ENCODE measurements around the gene METTL27.
"Not testable (repeated sequence)": the region's sequence is repeated elsewhere in the genome, so short reads cannot be mapped to it uniquely, and the experiment has no call there.

METTL27 gene

DNA sequence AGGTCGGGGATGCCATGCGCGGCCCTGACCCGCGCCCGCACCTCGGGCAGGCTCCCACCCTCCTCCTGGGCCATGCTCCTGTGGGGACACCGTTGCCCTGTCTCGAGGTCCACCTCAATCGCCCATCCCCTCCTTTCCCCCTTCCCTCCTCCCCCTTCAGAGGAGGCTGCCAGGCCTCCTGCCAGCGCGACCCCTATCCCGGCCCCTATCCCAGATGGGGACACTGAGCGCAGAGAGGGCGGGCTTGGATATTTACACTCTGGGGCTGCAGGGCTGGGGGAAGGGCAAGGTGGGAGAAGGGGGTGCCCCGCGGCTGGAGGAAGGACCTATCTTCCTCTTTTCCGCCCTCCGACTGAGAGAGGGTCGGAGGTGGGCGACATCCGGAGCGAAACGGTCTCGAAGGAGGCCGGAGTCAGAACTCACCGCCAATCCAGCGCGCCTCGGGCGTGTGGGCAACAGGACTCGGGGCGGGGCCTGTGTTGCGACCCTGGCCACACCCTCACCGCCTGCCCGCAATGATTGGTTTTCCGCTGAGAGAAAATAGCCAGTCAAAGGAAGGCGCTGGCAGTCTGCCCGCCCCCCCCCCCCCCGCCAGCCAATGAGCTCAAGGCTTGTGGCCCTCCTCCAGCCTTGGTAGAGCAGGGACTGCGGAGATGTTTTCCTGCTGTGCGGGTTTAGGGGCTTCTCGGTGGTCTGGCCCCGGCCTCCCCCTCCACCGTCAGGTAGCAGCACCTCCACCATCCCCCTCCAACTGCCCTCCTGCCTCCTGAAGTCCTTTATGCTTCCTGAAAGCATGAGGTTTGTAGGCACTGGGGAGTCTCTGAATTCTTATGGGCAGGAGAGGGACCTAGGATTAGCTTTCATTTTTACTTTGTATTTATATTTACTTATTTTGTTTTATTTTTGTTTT lies at the start of gene METTL27:
METTL27 (minus strand) TSS at position 450 of the 910 bp plus-strand sequence; CDS start at position 74, 376 bp downstream.
- DNase-seq: peak; percentile 94

- no peak for DNase-seq
Measured at GRCh38 chr7:73891178-73891885, 49.0 kb upstream of the METTL27 start.

- DNase-seq: no peak
Measured at GRCh38 chr7:73890555-73891147, 48.3 kb upstream of the METTL27 start.

- DNase-seq: no peak
Measured at GRCh38 chr7:73888959-73889358, 46.6 kb upstream of the METTL27 start.

DNA sequence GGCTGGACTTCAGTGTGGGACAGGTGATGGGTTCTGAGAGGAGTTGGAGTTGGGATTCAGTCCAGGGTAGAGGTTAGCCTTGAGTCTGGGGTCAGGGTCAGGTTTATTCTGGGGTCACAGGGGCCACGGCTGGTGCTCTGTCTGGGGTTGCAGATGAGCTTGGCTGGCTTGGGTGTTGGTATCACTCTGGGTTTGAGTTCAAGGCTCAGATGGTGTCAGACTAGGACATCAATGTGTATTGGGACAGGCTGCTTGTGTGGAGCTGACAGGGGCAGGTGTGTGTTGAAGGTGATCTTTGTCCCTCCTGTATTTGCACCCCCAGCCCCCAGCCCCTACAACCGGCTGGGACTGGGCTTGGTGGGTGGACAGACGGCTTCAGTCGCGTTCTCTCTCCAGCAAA lies 45.4 kb upstream of the METTL27 start:
- no peak for DNase-seq

DNA sequence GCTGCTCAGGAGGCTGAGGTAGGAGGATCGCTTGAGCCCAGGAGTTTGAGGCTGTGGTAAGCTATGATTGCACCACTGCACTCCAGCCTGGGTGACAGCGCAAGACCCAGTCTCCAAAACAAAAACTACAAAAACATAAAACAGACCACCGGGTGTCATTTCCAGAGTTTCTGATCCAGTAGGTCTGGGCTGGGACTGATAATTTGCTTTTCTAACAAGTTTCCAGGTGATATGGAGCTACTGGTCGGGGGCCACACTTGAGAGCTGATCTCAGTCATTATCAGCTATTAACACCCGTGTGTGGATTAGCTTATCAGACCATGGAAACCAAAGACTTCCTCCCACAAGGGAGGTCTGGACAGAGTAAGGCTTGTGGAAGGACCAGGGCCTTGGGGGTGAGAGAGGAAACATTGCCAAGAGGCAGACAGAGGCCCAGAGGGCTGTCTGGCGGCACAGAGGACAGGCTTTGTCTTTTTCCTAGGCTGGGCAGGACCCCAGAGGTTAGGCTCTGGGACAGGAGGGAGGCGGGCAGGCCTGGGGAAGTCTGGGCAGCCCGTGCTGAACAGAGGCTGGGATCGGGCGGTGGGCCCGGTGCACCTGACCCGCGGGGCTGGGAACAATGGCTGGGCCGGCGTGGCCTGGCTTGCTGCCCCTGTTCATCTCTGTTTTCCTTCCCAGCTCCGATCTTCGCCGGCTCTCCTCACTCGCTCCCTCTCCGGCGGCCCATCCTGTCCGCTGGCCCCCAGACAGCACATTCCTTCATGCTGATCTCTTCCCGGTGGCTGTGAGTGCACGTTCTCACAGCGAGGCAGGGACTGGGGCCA lies 43.9 kb upstream of the METTL27 start:
- DNase-seq: no peak

GRCh38 chr7:73885433-73885974 lies 43.2 kb upstream of the METTL27 start:
- DNase-seq: no peak

DNA sequence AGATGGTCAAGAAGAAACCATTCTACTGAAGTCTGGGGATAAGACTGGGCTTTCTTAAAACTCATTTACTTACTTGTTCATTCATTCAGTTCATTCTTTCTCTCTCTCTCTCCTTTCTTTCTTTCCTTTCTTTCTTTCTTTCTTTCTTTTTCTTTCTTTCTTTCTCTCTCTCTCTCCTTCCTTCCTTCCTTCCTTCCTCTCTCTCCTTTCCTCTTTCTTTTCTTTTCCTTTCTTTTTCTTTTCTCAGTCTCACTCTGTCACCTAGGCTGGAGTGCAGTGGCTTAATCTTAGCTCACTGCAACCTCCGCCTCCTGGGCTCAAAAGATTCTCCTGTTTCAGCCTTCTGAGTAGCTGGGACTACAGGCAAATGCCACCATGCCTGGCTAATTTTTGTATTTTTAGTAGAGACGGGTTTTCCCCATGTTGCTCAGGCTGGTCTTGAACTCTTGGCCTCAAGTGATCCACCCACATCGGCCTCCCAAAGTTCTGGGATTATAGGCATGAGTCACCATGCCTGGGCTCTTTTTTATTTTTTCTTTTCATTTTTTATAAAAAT lies 42.6 kb upstream of the METTL27 start:
- not testable (repeated sequence) for DNase-seq

DNA sequence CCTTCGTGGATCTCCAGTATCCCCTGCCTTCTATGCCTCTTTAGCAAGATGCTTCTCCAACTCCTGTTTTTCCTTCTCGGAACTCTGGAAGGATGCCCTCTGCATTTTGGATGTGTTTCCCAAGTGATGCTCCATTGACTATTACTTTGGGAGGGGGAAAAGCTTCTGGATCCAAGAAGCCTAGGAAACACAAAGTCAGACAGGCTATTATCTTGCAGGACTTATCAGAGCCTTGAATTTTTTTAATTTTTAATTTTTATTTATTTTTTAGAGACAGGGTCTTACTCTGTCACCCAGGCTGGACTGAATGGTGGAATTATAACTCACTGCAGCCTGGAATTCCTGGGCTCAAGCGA lies 39.7 kb upstream of the METTL27 start:
- DNase-seq: no peak

DNA sequence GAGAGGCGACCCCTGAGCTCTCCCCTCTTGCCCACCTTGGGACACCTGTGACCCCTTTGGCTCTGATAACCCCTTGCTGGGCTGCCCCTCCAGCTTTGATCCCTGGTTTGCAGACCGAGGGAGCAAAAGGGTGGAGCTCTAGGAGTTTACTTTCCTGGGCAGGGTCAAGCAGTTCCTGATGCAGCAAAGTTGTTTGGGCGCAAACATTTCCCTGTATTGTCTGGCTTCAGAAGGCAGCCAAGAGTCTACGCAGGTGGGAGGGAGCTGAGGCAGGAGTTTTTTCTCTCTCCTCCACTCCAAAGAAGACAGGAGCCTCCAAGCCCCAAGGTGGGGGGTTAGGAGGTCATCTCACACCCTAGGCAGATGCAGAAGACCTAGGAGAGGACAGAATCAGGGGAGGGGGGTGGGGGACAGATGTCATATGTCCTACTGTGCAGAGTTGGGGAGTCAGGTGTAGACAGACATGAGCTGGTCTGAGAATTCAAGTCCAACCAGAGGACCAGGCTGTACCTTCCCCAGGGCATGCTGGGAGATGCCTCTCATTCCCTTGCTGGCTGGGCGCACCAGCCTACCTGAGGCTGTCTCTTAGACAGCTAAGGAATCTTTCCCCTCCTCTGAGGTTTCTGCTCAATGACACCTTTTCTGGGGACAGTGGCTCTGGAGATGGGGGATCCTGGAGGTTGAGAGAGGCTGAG lies 39.2 kb upstream of the METTL27 start:
- DNase-seq: no peak

GRCh38 chr7:73880755-73881328 lies 38.5 kb upstream of the METTL27 start:
- no peak for DNase-seq

GRCh38 chr7:73879977-73880681 lies 37.8 kb upstream of the METTL27 start:
- no peak for DNase-seq

- DNase-seq: no peak
Measured at GRCh38 chr7:73876973-73877372, 34.7 kb upstream of the METTL27 start.

DNA sequence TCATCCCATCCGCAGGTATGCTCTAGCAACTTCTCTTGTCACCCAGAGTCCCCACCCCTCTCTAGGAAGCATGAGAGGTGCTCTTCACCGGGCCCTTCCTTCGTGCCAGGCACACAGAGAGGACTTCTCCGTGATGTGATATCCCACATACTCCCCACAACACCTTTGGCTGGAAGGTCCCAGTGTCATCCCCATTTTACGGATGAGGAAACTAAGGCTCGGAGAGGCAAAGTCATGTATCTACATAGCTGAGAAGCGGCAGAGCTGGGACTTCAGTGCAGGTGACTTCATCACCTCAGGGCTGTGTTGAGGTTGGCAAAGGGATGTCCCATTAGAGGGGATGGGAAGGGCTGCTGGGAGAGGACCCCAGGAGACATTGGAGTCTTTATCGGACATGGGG lies 34.0 kb upstream of the METTL27 start:
- DNase-seq: no peak

DNA sequence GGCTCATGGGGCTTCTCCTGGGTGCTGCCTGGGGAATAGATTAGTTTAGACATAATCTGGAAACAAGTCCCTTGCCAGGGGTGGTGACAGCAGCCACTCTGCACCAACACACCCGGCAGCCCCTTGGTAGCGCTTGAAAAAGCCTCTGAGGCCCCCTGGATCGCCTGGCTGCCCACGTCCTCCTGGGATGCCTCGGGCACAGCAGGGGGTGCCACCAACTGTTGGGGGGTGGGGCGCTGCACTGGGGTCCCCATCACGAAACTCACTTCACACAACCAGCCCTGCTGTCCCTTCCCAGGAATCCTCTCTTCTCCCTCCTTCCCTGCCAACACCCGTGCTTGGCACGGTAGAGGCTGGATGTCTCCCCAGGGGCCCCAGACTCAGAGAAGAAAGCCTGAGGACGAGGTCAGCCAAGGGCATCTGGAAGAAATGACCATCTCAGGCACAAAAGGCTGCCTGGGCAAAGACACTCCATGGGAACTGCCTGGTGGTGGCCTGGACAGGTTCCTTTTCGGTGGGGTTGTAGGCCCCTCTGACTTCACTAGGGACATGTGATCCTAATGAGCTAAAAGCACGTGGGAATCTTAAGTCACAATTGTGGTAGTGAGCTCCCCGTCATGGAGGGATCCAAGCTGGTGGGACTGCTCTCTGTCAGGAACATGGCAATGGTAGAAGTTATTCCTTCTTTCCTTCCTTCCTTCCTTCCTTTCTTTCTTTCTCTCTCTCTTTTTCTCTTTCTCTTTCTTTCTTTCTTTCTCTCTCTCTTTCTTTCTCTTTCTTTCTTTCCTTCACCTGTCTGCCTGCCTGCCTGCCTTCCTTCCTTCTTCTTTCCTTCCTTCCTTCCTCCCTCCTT lies 30.0 kb upstream of the METTL27 start:
- no peak for DNase-seq

DNA sequence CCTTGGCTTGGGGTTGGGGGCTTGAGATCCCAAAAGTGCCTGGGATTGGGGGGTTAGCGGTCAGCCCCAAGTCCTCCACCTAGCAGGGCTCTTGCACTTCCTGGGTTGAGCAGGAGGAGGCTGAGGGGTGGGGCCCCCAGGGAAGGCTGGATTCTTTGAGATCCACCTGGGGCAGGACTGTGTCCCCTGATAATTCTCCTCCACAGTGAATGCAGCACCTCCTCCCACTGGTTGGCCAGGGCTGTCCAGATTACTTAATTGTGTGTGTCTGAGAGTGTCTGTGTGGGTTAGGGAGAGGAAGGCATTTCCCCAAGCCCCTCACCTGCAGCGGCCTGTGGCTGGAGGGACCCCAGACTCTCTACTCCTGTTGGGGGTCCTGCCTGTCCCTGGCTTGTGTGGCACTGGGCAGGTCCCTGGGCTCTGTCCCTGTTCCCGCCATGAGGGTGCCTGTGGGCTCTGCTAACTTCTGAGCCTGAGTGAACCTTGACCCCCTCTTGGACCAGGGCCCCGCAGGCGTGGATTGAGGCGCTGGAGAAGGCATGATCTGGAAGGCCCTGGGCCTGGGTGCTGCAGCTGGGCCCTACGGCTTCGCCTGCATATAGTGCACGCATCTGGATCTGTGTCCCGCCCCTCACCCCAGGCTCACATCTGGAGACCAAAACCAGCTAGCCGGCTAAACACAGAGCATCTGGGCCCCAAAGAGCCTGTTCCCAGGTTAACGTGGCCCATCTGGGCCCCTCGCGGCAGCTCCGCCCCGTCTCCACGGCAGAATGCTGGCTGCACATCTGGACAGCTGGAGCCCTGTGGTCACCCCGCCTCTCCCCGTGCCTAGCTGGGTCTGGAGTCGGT lies 29.1 kb upstream of the METTL27 start:
- DNase-seq: no peak

- DNase-seq: no peak
Measured at GRCh38 chr7:73870041-73870492, 27.8 kb upstream of the METTL27 start.

- DNase-seq: no peak
Measured at GRCh38 chr7:73869011-73869798, 26.9 kb upstream of the METTL27 start.
